Left renal pelvis (tissue), 4 donors: ENCODE results near the gene WDR38. TPM values are rescaled to one million over a fixed set of nuclear protein-coding genes. Genes with fewer than 3 reads are reported as not detected.

ENCODE experiments used
- polyA plus RNA-seq, 4 donors: library from polyadenylated mRNA; unstranded; fragments of 120-200 nt; gene quantifications; one replicate each; pipeline ENCODE4 v1.2.1, GENCODE V29; 2013; ENCODE audit not compliant: insufficient read length in 4 of 4

WDR38 gene
- polyA plus RNA-seq, 4 donors: 0.11 to 0.60 (median 0.25) TPM

Other genes with a start within 250 kb of the WDR38 start
- gene NR6A1, start 82.1 kb upstream of the WDR38 start, polyA plus RNA-seq: 1 to 10 TPM in 2 of 4 donors, under 1 TPM in 2; 0.30 to 1.4 (median 1.0) TPM
- 10 to 100 TPM; 22.1 to 30.9 (median 24.9) TPM for gene OLFML2A, start 76.3 kb upstream of the WDR38 start, polyA plus RNA-seq
- gene RPL35, start 8.5 kb downstream of the WDR38 start, polyA plus RNA-seq: 1,000 to 10,000 TPM in 1 of 4 donors, 100 to 1,000 TPM in 3; 758 to 1,072 (median 879) TPM
- gene ARPC5L, start 8.7 kb downstream of the WDR38 start, polyA plus RNA-seq: 10 to 100 TPM; 24.1 to 41.3 (median 36.4) TPM
- 10 to 100 TPM; 12.8 to 19.3 (median 16.4) TPM for gene GOLGA1, start 87.6 kb downstream of the WDR38 start, polyA plus RNA-seq